MM.1S (cell line): ENCODE measurements around the gene CTXN1.
"Not testable (repeated sequence)": the region's sequence is repeated elsewhere in the genome, so short reads cannot be mapped to it uniquely, and the experiment has no call there.

Experiments
- DNase-seq: peaks from one replicate; pipeline ENCODE4 v3.0.0-alpha.2; 2015
- H2AFZ ChIP-seq: fragments of 300-600 bp; sonication (generic); 2 replicates; pipeline ENCODE4 v1.6.0; 2016; ENCODE audit warnings: antibody characterized with exemption, low read length
- H3F3A ChIP-seq: fragments of 300-600 bp; sonication (generic); 2 replicates; pipeline ENCODE4 v1.6.1; 2016; ENCODE audit warnings: mild to moderate bottlenecking, antibody characterized with exemption, low read length, moderate library complexity, mixed read lengths; ENCODE audit not compliant: insufficient read depth
- H3K27ac ChIP-seq: fragments of 300-600 bp; sonication (generic); 2 replicates; pipeline ENCODE4 v1.5.1; 2016; ENCODE audit warnings: mild to moderate bottlenecking, low read length
- H3K27me3 ChIP-seq: fragments of 300-600 bp; sonication (generic); replicated peaks from 2 replicates; pipeline ENCODE4 v1.6.0; 2016; ENCODE audit warnings: low read length; ENCODE audit not compliant: insufficient read depth
- H3K36me3 ChIP-seq: fragments of 300-600 bp; sonication (generic); replicated peaks from 2 replicates; pipeline ENCODE4 v1.6.1; 2016; ENCODE audit warnings: mild to moderate bottlenecking, low read length, mixed read lengths; ENCODE audit not compliant: insufficient read depth
- H3K4me1 ChIP-seq: fragments of 300-600 bp; sonication (generic); 2 replicates; pipeline ENCODE4 v1.6.1; 2016; ENCODE audit warnings: low read length, mixed read lengths
- H3K4me2 ChIP-seq: fragments of 300-600 bp; sonication (generic); 2 replicates; pipeline ENCODE4 v1.6.0; 2016; ENCODE audit warnings: low read depth, low read length
- H3K4me3 ChIP-seq: fragments of 300-600 bp; sonication (generic); 2 replicates; pipeline ENCODE4 v1.5.1; 2016; ENCODE audit warnings: low read length, mixed read lengths
- H3K79me2 ChIP-seq: fragments of 300-600 bp; sonication (generic); 2 replicates; pipeline ENCODE4 v1.6.1; 2016; ENCODE audit warnings: mixed run types, low read length, mixed read lengths
- H3K9ac ChIP-seq: fragments of 300-600 bp; sonication (generic); 2 replicates; pipeline ENCODE4 v1.6.1; 2016; ENCODE audit warnings: low read length, mixed read lengths
- H3K9me2 ChIP-seq: fragments of 300-600 bp; sonication (generic); replicated peaks from 2 replicates; pipeline ENCODE4 v1.6.1; 2016; ENCODE audit warnings: mild to moderate bottlenecking, low read length, mixed read lengths; ENCODE audit not compliant: insufficient read depth
- H3K9me3 ChIP-seq: fragments of 300-600 bp; sonication (generic); replicated peaks from 2 replicates; pipeline ENCODE4 v1.6.1; 2016; ENCODE audit warnings: mild to moderate bottlenecking, low read length, mixed read lengths; ENCODE audit not compliant: insufficient read depth
- H4K20me1 ChIP-seq: fragments of 300-600 bp; sonication (generic); 2 replicates; pipeline ENCODE4 v1.6.1; 2016; ENCODE audit warnings: mild to moderate bottlenecking, low read length, moderate library complexity, mixed read lengths; ENCODE audit not compliant: insufficient read depth
- CTCF ChIP-seq: fragments of 300-600 bp; sonication (generic); IDR thresholded peaks from 2 replicates; pipeline ENCODE4 v1.5.1; 2016; ENCODE audit warnings: antibody characterized with exemption, low read length, mixed read lengths
- EZH2 ChIP-seq: fragments of 300-600 bp; sonication (generic); optimal IDR thresholded peaks from 2 replicates; pipeline ENCODE3; 2017; ENCODE audit warnings: low read depth, mild to moderate bottlenecking, antibody characterized with exemption, low read length, mixed read lengths
- EZH2phosphoT487 ChIP-seq: fragments of 300-600 bp; sonication (generic); IDR thresholded peaks from 2 replicates; pipeline ENCODE4 v1.6.1; 2018; ENCODE audit warnings: antibody characterized with exemption, low read length

Gene CTXN1

GRCh38 chr19:7961920-7962626 is 36.1 kb upstream of the CTXN1 start:
- H3F3A ChIP-seq, result no peaks in the 10 kb centered on the region
- H3K4me3 ChIP-seq, result no peak overlapping the region
- no peak for DNase-seq
- no peaks in the 10 kb centered on the region for H4K20me1 ChIP-seq
- H3K79me2 ChIP-seq, result no peaks in the 10 kb centered on the region
- H3K4me1 ChIP-seq, result no peaks in the 10 kb centered on the region
- no peaks in the 10 kb centered on the region for H3K36me3 ChIP-seq
- no peak overlapping the region for H3K4me2 ChIP-seq
- H3K27me3 ChIP-seq, result no peaks in the 10 kb centered on the region
- H2AFZ ChIP-seq, result no peak overlapping the region
- H3K9me3 ChIP-seq, result no peaks in the 10 kb centered on the region
- H3K9me2 ChIP-seq, result no peaks in the 10 kb centered on the region
- TF ChIP-seq EZH2 (no peak), EZH2phosphoT487 (no peak), CTCF (no peak)
- H3K27ac ChIP-seq, result no peak overlapping the region
- no peak overlapping the region for H3K9ac ChIP-seq

GRCh38 chr19:7961082-7961481 is 35.1 kb upstream of the CTXN1 start:
- not testable (repeated sequence) for H3K4me2 ChIP-seq, DNase-seq, H3K9ac ChIP-seq, H2AFZ ChIP-seq, H3K36me3 ChIP-seq, H3K4me3 ChIP-seq, H3K9me2 ChIP-seq, H3K27ac ChIP-seq, H3K9me3 ChIP-seq, H3K27me3 ChIP-seq, H3K4me1 ChIP-seq, H4K20me1 ChIP-seq, H3K79me2 ChIP-seq, H3F3A ChIP-seq

GRCh38 chr19:7959211-7959610 is 33.3 kb upstream of the CTXN1 start:
- Histone ChIP-seq H4K20me1 (no peaks in the 10 kb centered on the region), H3K36me3 (no peaks in the 10 kb centered on the region), H3K9me3 (no peaks in the 10 kb centered on the region), H3K4me2 (no peak overlapping the region), H3K4me1 (no peaks in the 10 kb centered on the region), H3K27me3 (no peaks in the 10 kb centered on the region), H3K27ac (no peak overlapping the region), H3K4me3 (no peak overlapping the region), H3K79me2 (no peaks in the 10 kb centered on the region), H3K9ac (no peak overlapping the region), H3K9me2 (no peaks in the 10 kb centered on the region), H3F3A (no peaks in the 10 kb centered on the region), H2AFZ (no peak overlapping the region)
- DNase-seq, result no peak
- TF ChIP-seq CTCF (no peak), EZH2phosphoT487 (no peak), EZH2 (no peak)

- Histone ChIP-seq H3K4me2 (no peak overlapping the region), H3K27ac (no peak overlapping the region), H2AFZ (no peak overlapping the region), H3K79me2 (no peaks in the 10 kb centered on the region), H3K4me3 (no peak overlapping the region), H4K20me1 (no peaks in the 10 kb centered on the region), H3K36me3 (no peaks in the 10 kb centered on the region), H3F3A (no peaks in the 10 kb centered on the region), H3K9ac (no peak overlapping the region), H3K9me2 (no peaks in the 10 kb centered on the region), H3K9me3 (no peaks in the 10 kb centered on the region), H3K4me1 (no peaks in the 10 kb centered on the region), H3K27me3 (no peaks in the 10 kb centered on the region)
- no peak for TF ChIP-seq CTCF
- no peak for TF ChIP-seq EZH2
- TF ChIP-seq EZH2phosphoT487, result no peak
- DNase-seq, result no peak
Observed at GRCh38 chr19:7955696-7956095, 29.8 kb upstream of the CTXN1 start.
